ENCODE data around the gene GMPR.
"Not testable (repeated sequence)": the region's sequence is repeated elsewhere in the genome, so short reads cannot be mapped to it uniquely, and the experiment has no call there.

The GMPR gene

GRCh38 chr6:16259604-16260003, 21.2 kb downstream of the GMPR start:
- ATAC-seq = not testable (repeated sequence)

GRCh38 chr6:16260602-16261001, 22.2 kb downstream of the GMPR start:
- ATAC-seq = not testable (repeated sequence)

- not testable (repeated sequence) for ATAC-seq
Measured at GRCh38 chr6:16262773-16263172, 24.4 kb downstream of the GMPR start.

GRCh38 chr6:16263464-16264099, 25.2 kb downstream of the GMPR start:
- not testable (repeated sequence) for ATAC-seq

- no peak for TF ChIP-seq ZFP3 (CRISPR knock-in tag; IDR thresholded peaks at IDR 0.05)
- TF ChIP-seq ZNF70 (CRISPR knock-in tag; IDR thresholded peaks at IDR 0.05) = no peak
- no peak for TF ChIP-seq CSDC2 (CRISPR knock-in tag; IDR thresholded peaks at IDR 0.05)
- no peak for TF ChIP-seq GLIS3 (CRISPR knock-in tag; IDR thresholded peaks at IDR 0.05)
- TF ChIP-seq TOX (CRISPR knock-in tag; IDR thresholded peaks at IDR 0.05; ENCODE audit: borderline replicate concordance) = no peak
- TF ChIP-seq ISL1 (CRISPR knock-in tag; IDR thresholded peaks at IDR 0.05) = no peak
- TF ChIP-seq CSRNP3 (CRISPR knock-in tag; IDR thresholded peaks at IDR 0.05) = no peak
- TF ChIP-seq ZNF8 (CRISPR knock-in tag; IDR thresholded peaks at IDR 0.05) = no peak
- no peak for TF ChIP-seq ZFP30 (CRISPR knock-in tag; IDR thresholded peaks at IDR 0.05)
- TF ChIP-seq ARNTL (CRISPR knock-in tag; IDR thresholded peaks at IDR 0.05; ENCODE audit: borderline replicate concordance, low read depth) = no peak
- ATAC-seq = no peak
Measured at GRCh38 chr6:16264785-16265184, 26.4 kb downstream of the GMPR start.

GRCh38 chr6:16265351-16266341, 27.3 kb downstream of the GMPR start:
- no peak for ATAC-seq
- no peak for TF ChIP-seq PPARA (CRISPR knock-in tag; IDR thresholded peaks at IDR 0.05; ENCODE audit: borderline replicate concordance)
- TF ChIP-seq CREB5 (CRISPR knock-in tag; IDR thresholded peaks at IDR 0.05; ENCODE audit: low read depth) = no peak

GRCh38 chr6:16267428-16268263, 29.3 kb downstream of the GMPR start:
- TF ChIP-seq ESRRG (CRISPR knock-in tag; IDR thresholded peaks at IDR 0.05) = no peak
- no peak for TF ChIP-seq TOX (CRISPR knock-in tag; IDR thresholded peaks at IDR 0.05; ENCODE audit: borderline replicate concordance)
- TF ChIP-seq CSRNP3 (CRISPR knock-in tag; IDR thresholded peaks at IDR 0.05) = no peak
- no peak for TF ChIP-seq GLIS3 (CRISPR knock-in tag; IDR thresholded peaks at IDR 0.05)
- TF ChIP-seq PPARA (CRISPR knock-in tag; IDR thresholded peaks at IDR 0.05; ENCODE audit: borderline replicate concordance) = no peak
- TF ChIP-seq ARNTL (CRISPR knock-in tag; IDR thresholded peaks at IDR 0.05; ENCODE audit: borderline replicate concordance, low read depth) = no peak
- TF ChIP-seq OSR1 (CRISPR knock-in tag; IDR thresholded peaks at IDR 0.05) = no peak
- no peak for TF ChIP-seq ZFP3 (CRISPR knock-in tag; IDR thresholded peaks at IDR 0.05)
- no peak for TF ChIP-seq CSDC2 (CRISPR knock-in tag; IDR thresholded peaks at IDR 0.05)
- TF ChIP-seq SNAI2 (CRISPR knock-in tag; IDR thresholded peaks at IDR 0.05) = no peak
- TF ChIP-seq PATZ1 (CRISPR knock-in tag; IDR thresholded peaks at IDR 0.05; ENCODE audit: borderline replicate concordance) = no peak
- no peak for TF ChIP-seq ZC3H10 (CRISPR knock-in tag; IDR thresholded peaks at IDR 0.05)
- TF ChIP-seq ZNF8 (CRISPR knock-in tag; IDR thresholded peaks at IDR 0.05) = no peak
- no peak for TF ChIP-seq ISL1 (CRISPR knock-in tag; IDR thresholded peaks at IDR 0.05)
- TF ChIP-seq CREB5 (CRISPR knock-in tag; IDR thresholded peaks at IDR 0.05; ENCODE audit: low read depth) = no peak
- no peak for TF ChIP-seq RARB (CRISPR knock-in tag; IDR thresholded peaks at IDR 0.05)

GRCh38 chr6:16269442-16270070, 31.2 kb downstream of the GMPR start:
- not testable (repeated sequence) for ATAC-seq

More at GRCh38 chr6:16267428-16268263, 29.3 kb downstream of the GMPR start:
- ATAC-seq = no peak
